MM.1S (cell line): ENCODE results near the gene BTBD3.

ENCODE experiments used
- DNase-seq: peaks from one replicate; pipeline ENCODE4 v3.0.0-alpha.2; 2015
- H2AFZ ChIP-seq: fragments of 300-600 bp; sonication (generic); 2 replicates; pipeline ENCODE4 v1.6.0; 2016; ENCODE audit warnings: antibody characterized with exemption, low read length
- H3F3A ChIP-seq: fragments of 300-600 bp; sonication (generic); 2 replicates; pipeline ENCODE4 v1.6.1; 2016; ENCODE audit warnings: mild to moderate bottlenecking, antibody characterized with exemption, low read length, moderate library complexity, mixed read lengths; ENCODE audit not compliant: insufficient read depth
- H3K27ac ChIP-seq: fragments of 300-600 bp; sonication (generic); 2 replicates; pipeline ENCODE4 v1.5.1; 2016; ENCODE audit warnings: mild to moderate bottlenecking, low read length
- H3K27me3 ChIP-seq: fragments of 300-600 bp; sonication (generic); replicated peaks from 2 replicates; pipeline ENCODE4 v1.6.0; 2016; ENCODE audit warnings: low read length; ENCODE audit not compliant: insufficient read depth
- H3K36me3 ChIP-seq: fragments of 300-600 bp; sonication (generic); replicated peaks from 2 replicates; pipeline ENCODE4 v1.6.1; 2016; ENCODE audit warnings: mild to moderate bottlenecking, low read length, mixed read lengths; ENCODE audit not compliant: insufficient read depth
- H3K4me1 ChIP-seq: fragments of 300-600 bp; sonication (generic); 2 replicates; pipeline ENCODE4 v1.6.1; 2016; ENCODE audit warnings: low read length, mixed read lengths
- H3K4me2 ChIP-seq: fragments of 300-600 bp; sonication (generic); 2 replicates; pipeline ENCODE4 v1.6.0; 2016; ENCODE audit warnings: low read depth, low read length
- H3K4me3 ChIP-seq: fragments of 300-600 bp; sonication (generic); 2 replicates; pipeline ENCODE4 v1.5.1; 2016; ENCODE audit warnings: low read length, mixed read lengths
- H3K79me2 ChIP-seq: fragments of 300-600 bp; sonication (generic); 2 replicates; pipeline ENCODE4 v1.6.1; 2016; ENCODE audit warnings: mixed run types, low read length, mixed read lengths
- H3K9ac ChIP-seq: fragments of 300-600 bp; sonication (generic); 2 replicates; pipeline ENCODE4 v1.6.1; 2016; ENCODE audit warnings: low read length, mixed read lengths
- H3K9me2 ChIP-seq: fragments of 300-600 bp; sonication (generic); replicated peaks from 2 replicates; pipeline ENCODE4 v1.6.1; 2016; ENCODE audit warnings: mild to moderate bottlenecking, low read length, mixed read lengths; ENCODE audit not compliant: insufficient read depth
- H3K9me3 ChIP-seq: fragments of 300-600 bp; sonication (generic); replicated peaks from 2 replicates; pipeline ENCODE4 v1.6.1; 2016; ENCODE audit warnings: mild to moderate bottlenecking, low read length, mixed read lengths; ENCODE audit not compliant: insufficient read depth
- H4K20me1 ChIP-seq: fragments of 300-600 bp; sonication (generic); 2 replicates; pipeline ENCODE4 v1.6.1; 2016; ENCODE audit warnings: mild to moderate bottlenecking, low read length, moderate library complexity, mixed read lengths; ENCODE audit not compliant: insufficient read depth
- EZH2 ChIP-seq: fragments of 300-600 bp; sonication (generic); optimal IDR thresholded peaks from 2 replicates; pipeline ENCODE3; 2017; ENCODE audit warnings: low read depth, mild to moderate bottlenecking, antibody characterized with exemption, low read length, mixed read lengths
- EZH2phosphoT487 ChIP-seq: fragments of 300-600 bp; sonication (generic); IDR thresholded peaks from 2 replicates; pipeline ENCODE4 v1.6.1; 2018; ENCODE audit warnings: antibody characterized with exemption, low read length
- TF ChIP-seq, protein P1 (sequence below): fragments of 300-600 bp; sonication (generic); IDR thresholded peaks from 2 replicates; pipeline ENCODE4 v1.5.1; 2016; ENCODE audit warnings: antibody characterized with exemption, low read length, mixed read lengths

The BTBD3 gene

DNA sequence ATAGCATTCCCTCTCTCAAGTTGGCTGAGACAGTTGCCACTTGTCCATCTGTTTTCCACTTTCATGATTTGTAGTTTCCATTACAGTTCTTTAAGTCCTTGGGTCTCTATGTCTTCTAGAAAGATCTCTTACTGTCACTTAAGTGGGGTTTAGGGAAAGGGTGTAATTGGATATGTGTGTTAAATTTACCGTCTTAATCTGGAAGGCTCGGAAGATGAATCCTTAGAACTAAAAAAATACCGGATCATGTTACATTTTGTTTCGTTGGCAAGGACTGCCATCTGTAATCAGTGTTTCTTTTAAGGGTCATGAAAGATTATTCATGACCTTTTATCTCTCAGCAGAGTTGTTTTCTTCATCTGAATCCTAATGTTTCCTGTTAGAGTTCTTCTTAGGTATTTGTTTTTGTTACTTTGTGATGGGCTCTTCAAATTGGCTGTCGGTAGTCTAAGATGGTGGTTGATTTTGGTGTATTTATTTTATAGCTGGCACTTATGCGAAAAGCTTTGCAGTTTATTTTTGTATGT is 21.8 kb upstream of the BTBD3 start:
- no peak for DNase-seq
- no peaks in the 10 kb centered on the region; the same call in 1 of the 2 replicates for H3K4me1 ChIP-seq
- no peak overlapping the region for H3K27ac ChIP-seq
- no peak for TF ChIP-seq EZH2phosphoT487
- H3K27me3 ChIP-seq, result no peaks in the 10 kb centered on the region
- H3K9ac ChIP-seq, result no peak overlapping the region
- 0 out of 2 replicates have a peak, but pooled peaks cover 9% of the 10 kb centered on the region for H3F3A ChIP-seq
- no peaks in the 10 kb centered on the region for H3K9me3 ChIP-seq
- H3K36me3 ChIP-seq, result no peaks in the 10 kb centered on the region
- peaks cover 64% of the 10 kb centered on the region for H3K79me2 ChIP-seq
- H3K4me3 ChIP-seq, result no peak overlapping the region
- no peak overlapping the region for H2AFZ ChIP-seq
- no peak overlapping the region for H3K4me2 ChIP-seq
- no peaks in the 10 kb centered on the region for H4K20me1 ChIP-seq
- H3K9me2 ChIP-seq, result no peaks in the 10 kb centered on the region

DNA sequence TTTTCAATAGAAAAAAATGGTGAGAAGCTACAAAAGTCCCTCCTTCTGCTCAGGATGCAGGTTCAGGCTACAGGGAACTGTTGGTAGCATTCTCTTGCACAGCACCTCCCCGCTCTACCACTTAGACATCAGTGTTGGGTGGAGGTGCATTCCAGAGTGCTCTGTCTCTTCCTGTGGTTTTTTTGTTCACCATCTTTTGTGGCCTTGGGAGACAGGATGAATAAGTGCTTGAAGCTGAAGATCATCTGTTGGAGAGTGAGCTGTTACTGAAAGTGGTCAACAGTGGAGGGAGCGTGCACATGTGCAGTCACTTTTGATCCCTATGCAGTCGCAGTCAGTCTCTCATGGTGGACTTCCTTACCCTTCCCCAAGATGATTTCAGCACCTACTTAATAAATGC is 16.6 kb upstream of the BTBD3 start:
- H3F3A ChIP-seq, result no peaks in the 10 kb centered on the region
- no peaks in the 10 kb centered on the region for H3K27me3 ChIP-seq
- H3K4me3 ChIP-seq, result no peak overlapping the region
- TF ChIP-seq, protein P1, sequence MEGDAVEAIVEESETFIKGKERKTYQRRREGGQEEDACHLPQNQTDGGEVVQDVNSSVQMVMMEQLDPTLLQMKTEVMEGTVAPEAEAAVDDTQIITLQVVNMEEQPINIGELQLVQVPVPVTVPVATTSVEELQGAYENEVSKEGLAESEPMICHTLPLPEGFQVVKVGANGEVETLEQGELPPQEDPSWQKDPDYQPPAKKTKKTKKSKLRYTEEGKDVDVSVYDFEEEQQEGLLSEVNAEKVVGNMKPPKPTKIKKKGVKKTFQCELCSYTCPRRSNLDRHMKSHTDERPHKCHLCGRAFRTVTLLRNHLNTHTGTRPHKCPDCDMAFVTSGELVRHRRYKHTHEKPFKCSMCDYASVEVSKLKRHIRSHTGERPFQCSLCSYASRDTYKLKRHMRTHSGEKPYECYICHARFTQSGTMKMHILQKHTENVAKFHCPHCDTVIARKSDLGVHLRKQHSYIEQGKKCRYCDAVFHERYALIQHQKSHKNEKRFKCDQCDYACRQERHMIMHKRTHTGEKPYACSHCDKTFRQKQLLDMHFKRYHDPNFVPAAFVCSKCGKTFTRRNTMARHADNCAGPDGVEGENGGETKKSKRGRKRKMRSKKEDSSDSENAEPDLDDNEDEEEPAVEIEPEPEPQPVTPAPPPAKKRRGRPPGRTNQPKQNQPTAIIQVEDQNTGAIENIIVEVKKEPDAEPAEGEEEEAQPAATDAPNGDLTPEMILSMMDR, result no peak
- TF ChIP-seq EZH2phosphoT487 (no peak), EZH2 (no peak)
- H4K20me1 ChIP-seq, result no peaks in the 10 kb centered on the region
- DNase-seq, result no peak
- no peaks in the 10 kb centered on the region for H3K4me1 ChIP-seq
- no peaks in the 10 kb centered on the region for H3K9me3 ChIP-seq
- no peaks in the 10 kb centered on the region for H3K36me3 ChIP-seq
- H2AFZ ChIP-seq, result no peak overlapping the region
- no peak overlapping the region for H3K9ac ChIP-seq
- peaks cover 40% of the 10 kb centered on the region for H3K79me2 ChIP-seq
- no peaks in the 10 kb centered on the region for H3K9me2 ChIP-seq
- no peak overlapping the region for H3K4me2 ChIP-seq
- H3K27ac ChIP-seq, result no peak overlapping the region

DNA sequence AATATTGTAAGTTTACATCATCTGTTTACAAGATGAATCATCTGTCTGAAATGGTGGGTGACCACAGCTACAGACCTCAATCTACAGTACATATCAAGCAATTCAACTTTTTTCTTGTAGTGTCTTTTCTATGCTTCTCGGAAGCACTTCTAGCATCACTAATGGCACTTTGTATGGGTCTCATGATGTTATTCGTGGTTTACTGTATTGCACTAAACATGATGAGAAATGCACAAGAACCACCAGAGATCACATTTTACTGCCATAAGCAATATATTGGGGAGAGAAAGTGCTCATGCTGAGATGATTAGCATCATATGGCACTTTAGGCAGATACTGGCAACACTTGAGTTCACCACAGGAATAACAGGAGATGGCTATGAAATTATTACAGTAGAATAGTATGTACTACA is 15.4 kb upstream of the BTBD3 start:
- peaks cover 32% of the 10 kb centered on the region for H3K79me2 ChIP-seq
- H3K4me2 ChIP-seq, result no peak overlapping the region
- H3K9me2 ChIP-seq, result no peaks in the 10 kb centered on the region
- no peaks in the 10 kb centered on the region for H3K9me3 ChIP-seq
- H3K27me3 ChIP-seq, result no peaks in the 10 kb centered on the region
- H3K9ac ChIP-seq, result no peak overlapping the region
- TF ChIP-seq EZH2phosphoT487 (no peak), EZH2 (no peak)
- TF ChIP-seq, protein P1, result no peak
- H3K36me3 ChIP-seq, result no peaks in the 10 kb centered on the region
- H3K27ac ChIP-seq, result no peak overlapping the region
- no peak overlapping the region for H3K4me3 ChIP-seq
- H4K20me1 ChIP-seq, result no peaks in the 10 kb centered on the region
- no peaks in the 10 kb centered on the region for H3K4me1 ChIP-seq
- no peak overlapping the region for H2AFZ ChIP-seq
- no peak for DNase-seq
- no peaks in the 10 kb centered on the region for H3F3A ChIP-seq

DNA sequence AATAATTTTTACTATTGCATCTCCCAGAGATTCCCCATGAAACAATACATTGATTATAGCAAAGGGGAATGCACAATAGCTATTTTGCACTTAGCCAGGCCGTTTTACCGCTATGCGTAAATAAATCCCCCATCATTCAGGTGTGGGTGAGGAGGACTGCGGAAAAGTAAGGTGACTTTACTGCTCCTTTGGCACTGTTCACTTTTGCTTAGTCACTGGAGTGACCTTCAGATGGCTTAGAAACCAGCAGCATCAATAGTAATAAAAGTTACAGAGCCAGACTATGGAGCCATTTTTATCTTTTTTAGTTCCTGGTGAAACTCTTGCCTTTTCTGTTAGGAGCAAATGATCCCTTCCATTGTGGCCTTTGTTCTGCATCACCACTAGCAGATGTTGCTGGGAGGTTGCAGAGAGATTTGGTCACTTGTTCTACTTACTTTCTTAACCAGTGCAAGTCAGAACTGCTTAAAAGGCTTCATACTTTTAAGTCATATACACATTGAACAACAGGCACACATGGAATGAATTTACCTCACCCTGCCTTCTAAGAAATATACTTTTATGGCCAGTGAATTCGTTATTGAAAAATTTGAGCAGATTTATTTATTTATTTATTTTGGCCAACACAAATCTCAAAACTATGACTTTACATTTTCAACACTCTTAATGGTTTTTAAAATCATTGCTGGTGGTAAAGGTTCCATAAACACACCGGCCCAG is 12.1 kb upstream of the BTBD3 start:
- DNase-seq, result no peak
- H3K79me2 ChIP-seq, result peaks cover 22% of the 10 kb centered on the region

More for the DNA sequence above, 12.1 kb upstream of the BTBD3 start:
- no peak overlapping the region for H3K4me2 ChIP-seq
- H4K20me1 ChIP-seq, result no peaks in the 10 kb centered on the region
- no peaks in the 10 kb centered on the region for H3K9me3 ChIP-seq
- TF ChIP-seq, protein P1, result no peak
- TF ChIP-seq EZH2phosphoT487, result no peak
- TF ChIP-seq EZH2, result no peak
- H3K4me3 ChIP-seq, result no peak overlapping the region
- H3K36me3 ChIP-seq, result no peaks in the 10 kb centered on the region
- no peaks in the 10 kb centered on the region for H3F3A ChIP-seq
- no peaks in the 10 kb centered on the region for H3K27me3 ChIP-seq
- H3K27ac ChIP-seq, result no peak overlapping the region
- no peak overlapping the region for H3K9ac ChIP-seq
- H2AFZ ChIP-seq, result no peak overlapping the region
- no peaks in the 10 kb centered on the region for H3K4me1 ChIP-seq
- no peaks in the 10 kb centered on the region for H3K9me2 ChIP-seq
